Loucy (cell line): ENCODE data around the gene SPAG9.

Source experiments
- CTCF ChIP-seq: fragments of 200-600 bp; sonication (generic); conservative IDR thresholded peaks from 2 replicates; pipeline ENCODE4 v1.5.1; 2014; ENCODE audit warnings: mild to moderate bottlenecking, antibody characterized with exemption, low read length
- EZH2phosphoT487 ChIP-seq: fragments of 200-600 bp; IDR thresholded peaks from 2 replicates; pipeline ENCODE4 v1.6.1; 2018; ENCODE audit warnings: antibody characterized with exemption, mild to moderate bottlenecking, moderate library complexity, borderline replicate concordance

- TF ChIP-seq CTCF (no peak), EZH2phosphoT487 (no peak)
These were observed 5.5 kb downstream of the SPAG9 start for GRCh38 chr17:51115179-51115578.
